ENCODE data around the gene PLXDC2. TPM values are rescaled to one million over a fixed set of nuclear protein-coding genes. Genes with fewer than 3 reads are reported as not detected.

PLXDC2 gene
- total and polyA plus RNA-seq, 2 donors (not counting 1 experiment from before 2014, with no cell fraction given) = 0.07 TPM

- Histone ChIP-seq H3K4me3 (ENCODE audit: control extremely low read depth in 1 of 5, extremely low read depth in 1 of 5, insufficient read depth in 1 of 5, low read depth in 2 of 5, low read length in 4 of 5) (no peak overlapping the region), H4K20me1 (ENCODE audit: control insufficient read depth, insufficient read depth, low read length, poor library complexity, severe bottlenecking) (no peaks in the 10 kb centered on the region), H3K27me3 (replicated peaks in 1 of 4; ENCODE audit: control extremely low read depth in 1 of 4, control insufficient read depth in 3 of 4, insufficient read depth in 4 of 4, low read length in 3 of 4) (no peaks in the 10 kb centered on the region), H3K4me2 (replicated peaks; ENCODE audit: low read depth, low read length, poor library complexity, severe bottlenecking) (no peak overlapping the region), H2AFZ (ENCODE audit: insufficient read depth, low read depth, low read length, poor library complexity, severe bottlenecking) (no peak overlapping the region), H3K36me3 (replicated peaks in 1 of 2; ENCODE audit: control extremely low read depth in 1 of 2, control insufficient read depth in 1 of 2, extremely low read depth in 1 of 2, insufficient read depth in 2 of 2, low read length in 1 of 2) (no peaks in the 10 kb centered on the region), H3K27ac (ENCODE audit: low read length in 2 of 2) (no peak overlapping the region), H3K9me3 (ENCODE audit: control extremely low read depth in 1 of 3, control insufficient read depth in 2 of 3, insufficient read depth in 1 of 3, low read length in 2 of 3) (no peaks in the 10 kb centered on the region), H3K4me1 (ENCODE audit: control insufficient read depth in 2 of 2, insufficient read depth in 2 of 2, low read length in 2 of 2) (no peaks in the 10 kb centered on the region), H3K79me2 (ENCODE audit: control insufficient read depth, insufficient read depth, low read length) (no peaks in the 10 kb centered on the region), H3K9ac (ENCODE audit: low read length) (no peak overlapping the region)
- POLR2A ChIA-PET = no interaction called here
- intact Hi-C loops (cut with micrococcal nuclease) = no loop called here
- Mint-ChIP-seq H3K9me3 (ENCODE audit: insufficient read depth) (peaks cover 7% of the 10 kb centered on the region), H3K27ac (no peak overlapping the region), H3K4me3 (no peak overlapping the region), H3K27me3 (no peaks in the 10 kb centered on the region), H3K4me1 (no peaks in the 10 kb centered on the region)
- CTCF ChIA-PET = no interaction called here
- WGBS (ENCODE audit: insufficient coverage) = no CpG with 5 or more reads among the region's 5 CpGs
- no peak for ATAC-seq (ENCODE audit: low read depth)
- TF ChIP-seq CTCF (IDR thresholded peaks at IDR 0.05) = no peak
- no peak for DNase-seq
Measured at GRCh38 chr10:20287586-20287985, 471.4 kb downstream of the PLXDC2 start.

- Histone ChIP-seq H3K79me2 (ENCODE audit: control insufficient read depth, insufficient read depth, low read length) (no peaks in the 10 kb centered on the region), H3K4me2 (replicated peaks; ENCODE audit: low read depth, low read length, poor library complexity, severe bottlenecking) (no peak overlapping the region), H2AFZ (ENCODE audit: insufficient read depth, low read depth, low read length, poor library complexity, severe bottlenecking) (no peak overlapping the region), H3K9ac (ENCODE audit: low read length) (no peak overlapping the region), H3K27ac (ENCODE audit: low read length in 2 of 2) (no peak overlapping the region), H4K20me1 (ENCODE audit: control insufficient read depth, insufficient read depth, low read length, poor library complexity, severe bottlenecking) (no peaks in the 10 kb centered on the region), H3K4me1 (ENCODE audit: control insufficient read depth in 2 of 2, insufficient read depth in 2 of 2, low read length in 2 of 2) (no peaks in the 10 kb centered on the region), H3K9me3 (ENCODE audit: control extremely low read depth in 1 of 3, control insufficient read depth in 2 of 3, insufficient read depth in 1 of 3, low read length in 2 of 3) (no peaks in the 10 kb centered on the region), H3K36me3 (replicated peaks in 1 of 2; ENCODE audit: control extremely low read depth in 1 of 2, control insufficient read depth in 1 of 2, extremely low read depth in 1 of 2, insufficient read depth in 2 of 2, low read length in 1 of 2) (no peaks in the 10 kb centered on the region), H3K4me3 (ENCODE audit: control extremely low read depth in 1 of 5, extremely low read depth in 1 of 5, insufficient read depth in 1 of 5, low read depth in 2 of 5, low read length in 4 of 5) (no peak overlapping the region), H3K27me3 (replicated peaks in 1 of 4; ENCODE audit: control extremely low read depth in 1 of 4, control insufficient read depth in 3 of 4, insufficient read depth in 4 of 4, low read length in 3 of 4) (no peaks in the 10 kb centered on the region)
- TF ChIP-seq CTCF (IDR thresholded peaks at IDR 0.05) = no peak
- TF ChIP-seq EZH2 (IDR thresholded peaks at IDR 0.05; ENCODE audit: borderline replicate concordance, insufficient read depth, low read depth, low read length, poor library complexity, severe bottlenecking) = no peak
- ChIA-PET POLR2A (no interaction called here), CTCF (no interaction called here)
- 76% methylated on average over 4 of the region's 6 CpGs for WGBS (ENCODE audit: insufficient coverage)
- no peak for DNase-seq
- intact Hi-C loops (cut with micrococcal nuclease) = no loop called here
- Mint-ChIP-seq H3K4me3 (no peak overlapping the region), H3K27me3 (no peaks in the 10 kb centered on the region), H3K27ac (no peak overlapping the region), H3K4me1 (no peaks in the 10 kb centered on the region), H3K9me3 (ENCODE audit: insufficient read depth) (peaks cover 7% of the 10 kb centered on the region)
- ATAC-seq (ENCODE audit: low read depth) = no peak
Measured at GRCh38 chr10:20288060-20288459, 471.8 kb downstream of the PLXDC2 start.

Data from B cell (primary cell).